C4-2B (cell line): Measurements from ENCODE around the gene NLRP7.
"Not testable (repeated sequence)": the region's sequence is repeated elsewhere in the genome, so short reads cannot be mapped to it uniquely, and the experiment has no call there.

ENCODE experiments used
- H3K27ac ChIP-seq: fragments of 450-650 bp; 2 replicates; pipeline ENCODE4 v1.5.1; 2017
- CTCF ChIP-seq: fragments of 450-650 bp; conservative IDR thresholded peaks from 2 replicates; pipeline ENCODE4 v1.5.1; 2017; ENCODE audit warnings: mild to moderate bottlenecking
- ZFX ChIP-seq: fragments of 450-650 bp; IDR thresholded peaks from 2 replicates; pipeline ENCODE4 v1.6.1; 2017

The NLRP7 gene

GRCh38 chr19:54905803-54906511 is 41.4 kb downstream of the NLRP7 start, which contains the start of gene NCR1:
Gene NCR1, plus strand, starts transcription at chr19:54906148. Its CDS starts 40 bp downstream, at chr19:54906188.
- TF ChIP-seq CTCF (no peak), ZFX (no peak)
- no peak within 1 kb of the TSS for H3K27ac ChIP-seq

- TF ChIP-seq ZFX (no peak), CTCF (no peak)
- no peak overlapping the region for H3K27ac ChIP-seq
Measured at GRCh38 chr19:54905421-54905802, 41.9 kb downstream of the NLRP7 start.

DNA sequence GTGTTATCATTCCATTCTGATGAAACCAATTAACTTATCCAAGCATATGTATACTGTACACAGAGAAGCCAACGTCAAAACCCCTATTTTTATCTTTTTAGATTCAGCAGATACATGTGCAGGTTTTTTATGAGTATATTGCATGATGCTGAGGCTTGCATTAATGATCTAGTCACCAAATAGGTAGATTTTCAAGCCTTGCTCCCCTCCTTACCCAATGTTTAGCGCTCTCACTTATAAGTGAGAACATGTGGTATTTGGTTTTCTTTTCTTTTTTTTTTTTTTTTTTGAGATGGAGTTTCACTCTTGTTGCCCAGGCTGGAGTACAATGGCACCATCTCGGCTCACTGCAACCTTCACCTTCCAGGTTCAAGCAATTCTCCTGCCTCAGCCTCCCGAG is 43.1 kb downstream of the NLRP7 start:
- not testable (repeated sequence) for H3K27ac ChIP-seq

DNA sequence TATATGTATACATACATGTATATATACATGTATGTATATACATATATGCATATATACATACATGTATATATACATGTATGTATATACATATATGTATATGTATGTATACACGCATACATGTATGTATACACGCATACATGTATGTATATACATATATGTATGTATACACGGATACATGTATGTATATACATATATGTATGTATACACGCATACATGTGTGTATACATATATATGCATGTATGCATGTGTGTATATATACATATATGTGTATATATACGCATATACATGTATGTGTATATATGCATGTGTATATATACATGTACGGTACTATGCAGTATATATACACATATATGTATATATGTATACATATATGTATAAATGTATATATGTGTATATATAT is 44.0 kb downstream of the NLRP7 start:
- TF ChIP-seq CTCF (no peak), ZFX (no peak)
- no peak overlapping the region for H3K27ac ChIP-seq

GRCh38 chr19:54902061-54902460 is 45.3 kb downstream of the NLRP7 start:
- no peak overlapping the region for H3K27ac ChIP-seq
- TF ChIP-seq CTCF: no peak
- no peak for TF ChIP-seq ZFX

- H3K27ac ChIP-seq: not testable (repeated sequence)
Measured at GRCh38 chr19:54901153-54901552, 46.2 kb downstream of the NLRP7 start.

- H3K27ac ChIP-seq: not testable (repeated sequence)
Measured at GRCh38 chr19:54899646-54900045, 47.7 kb downstream of the NLRP7 start.

- H3K27ac ChIP-seq: not testable (repeated sequence)
Measured at GRCh38 chr19:54898685-54899084, 48.6 kb downstream of the NLRP7 start.

- TF ChIP-seq CTCF (no peak), ZFX (no peak)
- no peak overlapping the region for H3K27ac ChIP-seq
Measured at GRCh38 chr19:54896036-54896435, 51.3 kb downstream of the NLRP7 start.

GRCh38 chr19:54894106-54894505 is 53.2 kb downstream of the NLRP7 start:
- not testable (repeated sequence) for H3K27ac ChIP-seq
